SHP77 treated with DMSO at 0.1 percent for 48 hours (cell line): ENCODE measurements around the gene IRF4.

ENCODE experiments used
- DNase-seq: peaks from one replicate; lab custom pipeline; 2025; lab: John Stamatoyannopoulos, UW

IRF4 gene

GRCh38 chr6:391559-392440 is at the start of gene IRF4:
TSS of gene IRF4 (plus strand) at chr6:391752. CDS start at chr6:393153, 1,401 bp downstream.
- no peak for DNase-seq

- no peak for DNase-seq
Measured at GRCh38 chr6:341914-342831, 49.4 kb upstream of the IRF4 start.

GRCh38 chr6:342832-343179 is 48.7 kb upstream of the IRF4 start:
- DNase-seq, result no peak

GRCh38 chr6:343226-343935 is 48.2 kb upstream of the IRF4 start:
- DNase-seq, result no peak

- DNase-seq, result no peak
Measured at GRCh38 chr6:343960-344815, 47.4 kb upstream of the IRF4 start.

- DNase-seq, result no peak
Measured at GRCh38 chr6:344816-345340, 46.7 kb upstream of the IRF4 start.

- DNase-seq, result no peak
Measured at GRCh38 chr6:345747-346385, 45.7 kb upstream of the IRF4 start.

- no peak for DNase-seq
Measured at GRCh38 chr6:346386-347030, 45.0 kb upstream of the IRF4 start.

GRCh38 chr6:347232-347631 is 44.3 kb upstream of the IRF4 start:
- DNase-seq, result no peak

GRCh38 chr6:347951-348859 is 43.3 kb upstream of the IRF4 start:
- no peak for DNase-seq

GRCh38 chr6:348860-349396 is 42.6 kb upstream of the IRF4 start:
- DNase-seq, result no peak

GRCh38 chr6:349491-349921 is 42.0 kb upstream of the IRF4 start:
- DNase-seq, result no peak

- no peak for DNase-seq
Measured at GRCh38 chr6:350371-350770, 41.2 kb upstream of the IRF4 start.

- DNase-seq, result no peak
Measured at GRCh38 chr6:351011-351866, 40.3 kb upstream of the IRF4 start.

GRCh38 chr6:351867-352289 is 39.7 kb upstream of the IRF4 start:
- DNase-seq, result no peak

GRCh38 chr6:352474-352873 is 39.1 kb upstream of the IRF4 start:
- no peak for DNase-seq

GRCh38 chr6:352896-353470 is 38.6 kb upstream of the IRF4 start:
- DNase-seq, result no peak
